ENCODE results near the gene MBD5.

The MBD5 gene

GRCh38 chr2:148552675-148553331 is 531.9 kb downstream of the MBD5 start:
- DNase-seq (ENCODE audit: low read depth) = no peak

DNA sequence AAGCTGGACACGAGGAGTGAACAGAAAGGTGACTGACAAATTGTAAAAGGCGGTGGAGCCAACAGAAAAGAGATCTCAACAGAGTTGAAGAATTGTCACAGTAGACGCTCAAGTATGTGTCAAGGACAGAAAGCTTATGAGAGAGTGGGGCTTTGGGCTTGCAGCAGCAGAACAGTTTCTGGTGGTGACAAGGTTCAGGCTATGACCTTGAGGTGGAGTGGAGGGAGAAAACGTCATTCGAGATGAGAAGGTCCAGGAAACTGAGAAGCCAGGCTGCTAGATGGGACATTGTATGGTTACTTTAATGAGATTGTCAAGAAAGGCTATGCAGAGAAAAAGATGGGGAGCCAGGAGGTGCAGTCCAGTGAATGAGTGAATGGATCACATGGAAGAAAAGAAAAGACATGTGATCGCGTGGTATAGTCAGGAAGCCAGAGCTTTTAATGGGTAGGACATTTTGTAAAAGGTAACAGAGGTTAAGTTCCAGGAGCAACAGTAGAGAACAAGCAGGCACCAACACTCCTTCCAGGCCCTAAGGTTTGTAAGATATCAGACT is 532.5 kb downstream of the MBD5 start:
- DNase-seq (ENCODE audit: low read depth) = no peak

DNA sequence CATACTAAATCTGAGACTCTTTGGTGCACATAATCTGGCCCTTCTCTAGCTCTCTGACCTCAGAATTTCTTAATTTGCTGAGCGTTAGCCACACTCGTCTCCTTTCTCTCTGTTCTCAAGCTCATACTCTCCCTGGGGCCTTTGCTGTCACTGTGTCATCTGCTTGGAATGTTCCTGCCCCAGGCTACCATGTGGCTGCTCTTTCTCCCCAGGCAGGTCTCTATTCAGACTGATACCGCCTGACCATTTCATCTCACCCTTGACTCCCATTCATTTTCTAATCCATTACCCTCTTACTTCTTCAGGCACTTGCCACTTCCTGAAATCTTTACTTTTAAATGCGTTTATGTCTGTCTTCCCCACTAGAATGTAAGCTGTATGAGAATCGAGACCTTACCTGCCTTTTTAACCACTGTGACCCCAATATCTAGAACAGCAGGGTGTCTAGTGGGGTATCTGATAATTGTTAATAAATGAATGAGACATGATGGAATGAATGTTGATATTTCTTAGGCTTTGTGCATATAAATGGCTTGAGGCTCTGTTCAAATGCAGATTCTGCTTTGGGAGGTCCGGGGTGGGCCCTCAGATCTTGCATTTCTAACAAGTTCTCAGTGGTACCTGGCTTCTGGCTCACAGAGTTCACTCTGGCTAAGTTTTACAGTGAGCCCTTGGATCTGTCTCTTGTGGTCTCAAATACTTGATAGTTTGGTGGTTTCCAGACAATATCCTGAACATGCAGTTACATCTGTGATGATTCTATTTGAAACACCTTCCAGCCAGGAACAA is 533.8 kb downstream of the MBD5 start:
- DNase-seq (ENCODE audit: low read depth) = no peak

DNA sequence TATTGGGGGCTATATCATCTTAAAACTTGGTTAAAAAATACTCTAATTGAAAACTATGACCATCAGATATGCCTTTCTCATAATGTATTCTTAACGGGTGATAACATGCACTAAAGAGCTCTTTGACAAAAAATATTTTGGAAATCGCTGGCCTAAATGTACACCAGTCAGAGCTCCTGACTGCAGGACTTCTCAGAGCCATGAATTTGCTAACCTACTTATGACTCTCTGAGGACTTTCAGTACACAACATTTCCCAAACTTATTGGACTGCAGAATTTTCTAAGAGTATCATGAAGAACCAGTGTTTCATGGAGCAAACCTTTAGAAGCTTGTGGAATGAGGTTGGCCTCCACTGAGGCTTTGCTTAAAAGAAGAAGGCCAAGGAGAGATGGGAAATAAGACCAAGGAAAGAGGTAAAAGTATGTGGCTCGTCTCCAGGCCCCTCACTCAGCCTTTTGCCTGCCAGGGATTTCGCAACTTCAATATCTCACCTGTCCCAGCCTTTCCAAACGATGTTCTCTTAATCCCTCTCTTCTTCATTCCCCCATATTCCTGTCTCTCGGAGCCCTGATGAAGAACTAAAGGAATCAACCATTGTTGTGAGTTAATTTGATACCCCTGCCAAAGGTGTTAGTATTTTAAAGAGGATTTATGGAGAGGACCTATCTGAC is 534.9 kb downstream of the MBD5 start:
- no peak for DNase-seq (ENCODE audit: low read depth)

DNA sequence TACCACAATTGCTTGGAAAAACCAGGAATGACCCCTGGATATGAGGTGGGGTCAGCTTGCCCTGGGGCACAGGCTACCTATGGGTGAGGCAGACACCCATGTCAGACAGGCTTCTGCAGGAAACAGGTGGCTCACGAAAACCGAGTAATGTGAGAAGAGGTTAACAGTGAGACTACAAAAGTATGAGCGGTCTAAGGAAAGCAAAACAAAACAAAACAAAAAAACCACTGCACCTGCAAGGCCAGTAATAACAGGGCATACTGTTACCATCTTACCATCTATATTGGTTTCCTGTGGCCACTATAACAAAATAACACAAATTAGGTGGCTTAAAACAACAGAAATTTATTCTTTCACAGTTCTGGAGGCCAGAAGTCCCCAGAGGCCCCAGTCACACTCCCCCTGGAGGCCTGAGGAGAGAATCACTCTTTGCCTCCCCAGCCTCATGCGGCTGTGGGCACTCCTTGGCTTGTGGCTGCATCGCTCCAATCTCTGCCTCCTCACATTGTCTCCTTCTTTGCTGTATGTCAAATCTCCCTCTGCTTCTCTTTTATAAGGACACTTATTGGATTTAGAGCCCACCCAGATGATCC is 537.0 kb downstream of the MBD5 start:
- no peak for DNase-seq (ENCODE audit: low read depth)

DNA sequence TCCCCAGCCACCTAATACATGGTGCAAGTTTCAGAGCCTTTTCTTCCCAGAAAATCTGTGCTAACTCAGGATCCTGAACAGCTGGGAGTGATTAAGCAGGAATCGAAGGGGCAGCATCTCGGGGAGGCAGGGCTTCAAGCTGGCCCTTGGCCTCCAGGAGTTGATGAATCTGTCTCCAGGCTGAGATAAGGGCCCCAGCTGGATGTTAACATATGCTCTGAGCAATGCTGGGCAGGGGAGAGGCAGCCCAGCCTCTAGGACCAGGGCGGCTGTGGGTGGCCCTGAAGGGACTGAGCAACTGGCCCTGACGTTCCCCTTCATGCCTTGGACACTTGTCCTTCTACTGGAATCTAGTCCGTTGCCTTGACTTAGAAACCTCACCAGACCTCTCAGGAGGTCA is 539.6 kb downstream of the MBD5 start:
- no peak for DNase-seq (ENCODE audit: low read depth)

GRCh38 chr2:148561389-148561788 is 540.5 kb downstream of the MBD5 start:
- no peak for DNase-seq (ENCODE audit: low read depth)

GRCh38 chr2:148565272-148565894 is 544.5 kb downstream of the MBD5 start:
- DNase-seq (ENCODE audit: low read depth) = no peak
